Measurements from ENCODE around the gene FTL. TPM values are rescaled to one million over a fixed set of nuclear protein-coding genes. Genes with fewer than 3 reads are reported as not detected.

The FTL gene
- total and polyA plus RNA-seq, 3 donors from 2014 or later: 746 to 1,424 (median 935) TPM

- no peak for DNase-seq
- H3K27ac ChIP-seq: peak overlapping the region; percentile 73 to 83
- no peaks in the 10 kb centered on the region for H3K9me3 ChIP-seq
- no peaks in the 10 kb centered on the region for H3K27me3 ChIP-seq
- peak overlapping the region; percentile 81 to 82 for H3K4me3 ChIP-seq
- WGBS, 2 donors: 16 to 35% methylated on average over 6 to 16 of the region's 16 CpGs
- peaks cover 10% of the 10 kb centered on the region for H3K4me1 ChIP-seq
- intact Hi-C loops (cut with DNase I; ENCODE audit: low total_unique reads): no loop called here
- TF ChIP-seq POLR2A (IDR thresholded peaks at IDR 0.05) (no peak), CTCF (IDR thresholded peaks at IDR 0.05) (no peak)
- no peaks in the 10 kb centered on the region for H3K36me3 ChIP-seq (ENCODE audit: low read depth, missing control alignments)
Measured at GRCh38 chr19:48955308-48955958, 9.7 kb upstream of the FTL start.

- 95 to 96% methylated on average over 8 of the region's 8 CpGs for WGBS, 2 donors
- H3K36me3 ChIP-seq (ENCODE audit: low read depth, missing control alignments): no peaks in the 10 kb centered on the region
- no peak overlapping the region for H3K4me3 ChIP-seq
- no peaks in the 10 kb centered on the region for H3K27me3 ChIP-seq
- H3K27ac ChIP-seq: no peak overlapping the region
- no peak for DNase-seq
- no peak for TF ChIP-seq CTCF (IDR thresholded peaks at IDR 0.05)
- TF ChIP-seq POLR2A (IDR thresholded peaks at IDR 0.05): no peak
- H3K9me3 ChIP-seq: no peaks in the 10 kb centered on the region
- intact Hi-C loops (cut with DNase I; ENCODE audit: low total_unique reads): no loop called here
- peaks cover 13% of the 10 kb centered on the region for H3K4me1 ChIP-seq
Measured at GRCh38 chr19:48958006-48958405, 7.1 kb upstream of the FTL start.

GRCh38 chr19:48959341-48960239 lies 5.5 kb upstream of the FTL start:
- Histone ChIP-seq H3K4me3 (no peak overlapping the region), H3K27me3 (no peaks in the 10 kb centered on the region), H3K4me1 (peaks cover 23% of the 10 kb centered on the region), H3K36me3 (ENCODE audit: low read depth, missing control alignments) (no peaks in the 10 kb centered on the region), H3K27ac (no peak overlapping the region), H3K9me3 (no peaks in the 10 kb centered on the region)
- no peak for DNase-seq
- intact Hi-C loops (cut with DNase I; ENCODE audit: low total_unique reads): no loop called here
- TF ChIP-seq POLR2A (IDR thresholded peaks at IDR 0.05): no peak
- no peak for TF ChIP-seq CTCF (IDR thresholded peaks at IDR 0.05)
- 85 to 87% methylated on average over 16 of the region's 16 CpGs for WGBS, 2 donors

GRCh38 chr19:48961051-48961649 lies 4.0 kb upstream of the FTL start:
- TF ChIP-seq CTCF (IDR thresholded peaks at IDR 0.05) (no peak), POLR2A (IDR thresholded peaks at IDR 0.05) (no peak)
- 90% methylated on average over 19 of the region's 19 CpGs for WGBS, 2 donors
- H3K4me3 ChIP-seq: no peak overlapping the region
- no peaks in the 10 kb centered on the region for H3K9me3 ChIP-seq
- intact Hi-C loops (cut with DNase I; ENCODE audit: low total_unique reads): no loop called here
- H3K27ac ChIP-seq: no peak overlapping the region
- peaks cover 25% of the 10 kb centered on the region for H3K4me1 ChIP-seq
- no peaks in the 10 kb centered on the region for H3K36me3 ChIP-seq (ENCODE audit: low read depth, missing control alignments)
- H3K27me3 ChIP-seq: no peaks in the 10 kb centered on the region
- DNase-seq: no peak

Data from testis (tissue), 3 donors.